Fibroblast of pulmonary artery (primary cell): ENCODE results near the gene ADAM30.

Experiments used
- DNase-seq: peaks from one replicate; pipeline ENCODE4 v3.0.0-alpha.2; 2010; ENCODE audit warnings: low read depth
- H3K4me3 ChIP-seq: replicated peaks from 2 replicates; pipeline ENCODE4 v1.5.1; 2011; ENCODE audit warnings: low read depth, mild to moderate bottlenecking, control low read depth, low read length, moderate library complexity
- CTCF ChIP-seq: IDR thresholded peaks from 2 replicates; pipeline ENCODE4 v1.5.1; 2011; ENCODE audit warnings: mild to moderate bottlenecking, control low read depth, low read length, inconsistent platforms; ENCODE audit errors: missing control alignments

The ADAM30 gene

DNA sequence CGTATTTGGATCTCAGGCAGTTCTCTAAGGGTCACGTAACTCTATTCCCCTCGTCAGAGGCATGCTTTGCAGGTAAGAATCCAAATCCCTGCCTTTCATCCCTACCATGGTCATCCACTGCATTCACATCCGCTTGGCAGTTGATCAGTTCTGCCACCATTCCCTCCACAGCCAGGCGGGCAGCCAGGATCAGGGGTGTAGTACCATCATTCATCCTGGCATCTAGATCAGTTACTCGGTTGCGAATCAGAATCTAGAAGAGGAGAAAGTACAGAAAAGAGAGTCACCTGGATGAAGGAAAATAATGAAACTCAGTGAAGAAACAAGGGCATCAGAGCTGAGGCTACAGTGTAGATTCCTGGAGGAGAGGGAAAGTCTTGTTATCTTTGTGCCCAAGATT lies 22.0 kb upstream of the ADAM30 start:
- DNase-seq, result no peak
- no peak for TF ChIP-seq CTCF
- no peak overlapping the region for H3K4me3 ChIP-seq

GRCh38 chr1:119917304-119918055 lies 21.2 kb upstream of the ADAM30 start:
- DNase-seq, result no peak
- no peak overlapping the region for H3K4me3 ChIP-seq
- TF ChIP-seq CTCF, result no peak

GRCh38 chr1:119915517-119915916 lies 19.2 kb upstream of the ADAM30 start:
- no peak for DNase-seq
- TF ChIP-seq CTCF, result no peak
- no peak overlapping the region for H3K4me3 ChIP-seq

DNA sequence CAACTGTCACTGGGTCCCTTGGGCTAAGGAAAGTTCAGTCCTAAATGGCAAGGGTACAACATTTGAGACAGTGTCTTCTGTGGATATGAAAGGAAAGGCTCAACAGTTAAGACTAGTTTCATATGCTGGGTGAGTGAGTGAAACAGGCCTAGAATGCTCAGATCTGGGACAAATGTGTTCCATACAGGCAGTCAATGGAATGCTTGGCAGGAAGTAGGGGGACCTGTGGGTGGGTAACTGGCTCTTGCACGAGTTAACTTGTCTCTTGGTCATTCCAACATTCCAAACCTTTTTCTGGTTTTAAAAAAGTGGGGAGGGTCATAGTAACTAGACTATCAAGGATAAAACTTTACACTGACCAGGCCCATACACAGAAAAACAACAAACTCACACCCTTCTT lies 17.8 kb upstream of the ADAM30 start:
- TF ChIP-seq CTCF, result no peak
- no peak overlapping the region for H3K4me3 ChIP-seq
- DNase-seq, result no peak

- TF ChIP-seq CTCF, result no peak
- H3K4me3 ChIP-seq, result no peak overlapping the region
- DNase-seq, result no peak
Observed at GRCh38 chr1:119912963-119913362, 16.6 kb upstream of the ADAM30 start.

DNA sequence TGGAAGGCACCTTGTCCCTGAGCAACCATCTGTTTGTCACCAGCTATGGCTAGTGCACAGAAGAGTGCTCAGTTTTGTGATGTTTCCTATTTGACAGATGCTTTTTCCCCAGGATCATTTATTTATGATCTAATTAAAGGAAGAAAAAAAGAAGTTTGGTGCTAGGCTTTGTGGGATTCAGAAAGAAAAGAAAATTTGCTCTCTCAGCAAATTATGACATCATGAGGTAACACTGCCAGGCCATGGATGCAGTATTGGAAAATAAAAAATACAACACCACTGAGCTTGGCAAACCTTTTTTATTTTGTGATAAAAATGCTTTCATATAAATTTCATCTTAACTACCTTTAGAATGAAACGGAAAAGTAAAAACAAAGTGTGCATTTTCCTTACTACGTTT lies 15.5 kb upstream of the ADAM30 start:
- no peak for TF ChIP-seq CTCF
- no peak overlapping the region for H3K4me3 ChIP-seq
- DNase-seq, result no peak

DNA sequence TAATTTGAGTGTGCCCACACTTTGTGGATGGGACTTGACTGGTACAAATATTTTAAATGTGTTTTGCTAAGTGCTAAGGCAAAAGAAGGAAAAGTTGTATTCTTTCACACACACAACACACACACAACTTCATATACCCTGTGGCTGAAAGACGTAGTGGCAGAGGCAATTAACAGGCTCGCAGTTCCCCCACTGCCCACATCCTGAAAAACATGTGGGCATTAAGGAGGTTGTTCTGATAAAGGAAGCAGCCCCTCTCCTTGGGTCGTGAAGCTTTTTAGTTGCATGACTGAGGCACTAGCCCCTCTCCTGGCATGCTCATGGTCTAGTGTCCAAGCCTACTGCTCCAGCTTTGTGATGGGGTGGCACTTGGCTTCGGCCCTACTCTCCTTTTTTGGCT lies 14.3 kb upstream of the ADAM30 start:
- no peak overlapping the region for H3K4me3 ChIP-seq
- DNase-seq, result no peak
- no peak for TF ChIP-seq CTCF
